Activated T-helper 2 cell treated with anti-CD3 and anti-CD28 coated beads, Interferon-gamma antibody, Interleukin-2, Interleukin-4, amounts not matched to agents 10 μg/mL and 5 μg/mL and 100 μg/mL, durations not matched to agents 14 hours and 24 hours and 36 hours (primary cell): ENCODE data around the gene UBE2L3. TPM values are rescaled to one million over a fixed set of nuclear protein-coding genes. Genes with fewer than 3 reads are reported as not detected.
"Not testable (repeated sequence)": the region's sequence is repeated elsewhere in the genome, so short reads cannot be mapped to it uniquely, and the experiment has no call there.

Experiments used
- DNase-seq: peaks from one replicate; pipeline ENCODE4 v3.0.0; 2021; ENCODE audit warnings: low spot score
- H3K27ac Mint-ChIP-seq: one replicate; pipeline ENCODE4 v1.8.0; 2021; ENCODE audit warnings: mixed read lengths
- H3K27me3 Mint-ChIP-seq: one replicate; pipeline ENCODE4 v1.8.0; 2021; ENCODE audit warnings: low read depth, mixed read lengths
- H3K36me3 Mint-ChIP-seq: one replicate; pipeline ENCODE4 v1.8.0; 2021; ENCODE audit warnings: low read depth, mixed read lengths
- H3K4me1 Mint-ChIP-seq: one replicate; pipeline ENCODE4 v1.8.0; 2021; ENCODE audit warnings: low read depth, mixed read lengths
- H3K4me3 Mint-ChIP-seq: one replicate; pipeline ENCODE4 v1.8.0; 2021; ENCODE audit warnings: low read depth, mild to moderate bottlenecking, moderate library complexity, mixed read lengths
- H3K9me3 Mint-ChIP-seq: one replicate; pipeline ENCODE4 v1.8.0; 2021; ENCODE audit warnings: mixed read lengths
- intact Hi-C: fragments of 100-400 bp; cut with micrococcal nuclease; formaldehyde crosslinking; loops from one replicate; pipeline ENCODE4 v1.15.1; 2023
- total RNA-seq: library from RNA; stranded (reverse); gene quantifications from 2 replicates; pipeline ENCODE4 v1.2.3, GENCODE V29; 2022

UBE2L3 gene
- total RNA-seq, 1 donor from 2014 or later: 65.5 TPM

DNA sequence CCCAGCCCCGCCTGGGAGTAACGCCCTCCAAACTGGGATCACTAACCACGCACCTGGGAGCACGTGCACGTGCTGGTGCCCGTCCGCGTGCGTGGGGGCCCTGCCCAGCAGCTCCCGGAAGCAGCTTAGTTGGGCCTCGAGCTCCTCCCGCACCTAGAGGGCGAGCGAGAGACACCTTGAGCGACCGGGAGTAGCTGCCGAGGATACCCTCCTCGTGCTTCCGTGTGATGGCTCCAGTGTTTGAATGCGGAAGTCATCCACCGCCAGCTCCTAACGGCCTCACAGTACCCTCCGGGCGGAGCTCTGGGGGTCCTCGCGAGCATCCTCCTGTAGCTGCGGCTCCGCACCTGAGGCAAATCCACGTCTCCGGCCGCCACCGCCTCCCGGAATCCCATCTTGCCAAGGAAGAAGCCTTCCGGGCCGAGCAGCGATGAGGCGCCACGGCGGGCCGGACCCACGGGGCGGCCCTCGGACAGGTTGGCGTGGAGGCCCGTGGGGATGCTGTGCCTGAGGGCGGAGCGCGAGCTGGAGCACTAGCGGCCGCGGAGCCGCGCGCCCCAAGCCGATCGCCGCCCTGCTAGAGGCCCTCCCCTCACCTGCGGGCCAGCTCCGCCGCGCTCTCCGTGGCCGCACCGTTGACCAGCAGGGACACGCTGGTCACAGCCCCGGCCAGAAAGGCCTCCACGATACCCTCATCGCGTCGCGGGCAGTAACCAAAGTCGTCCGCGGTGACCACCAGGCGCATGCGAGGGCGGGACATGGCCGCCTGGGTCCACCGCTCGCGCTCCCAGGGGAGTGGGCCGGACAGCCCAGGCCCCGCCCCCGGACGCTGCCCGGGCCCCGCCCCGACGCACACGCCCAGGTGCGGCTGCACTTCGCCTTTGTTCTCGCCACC is 62.0 kb downstream of the UBE2L3 start, which contains the start of gene YDJC:
Gene YDJC (minus strand): TSS at position 768 of the 895 bp plus-strand sequence. CDS start 8 bp downstream, at position 760.
- Mint-ChIP-seq H3K36me3 (peaks cover 29% of the 10 kb centered on the region), H3K27ac (peak within 1 kb of the TSS; percentile 90), H3K27me3 (no peaks in the 10 kb centered on the region), H3K4me1 (peaks cover 36% of the 10 kb centered on the region), H3K4me3 (peak within 1 kb of the TSS; percentile 89), H3K9me3 (no peaks in the 10 kb centered on the region)
- DNase-seq: peak; percentile 91
- intact Hi-C loops: loop anchor here (1.0 kb wide), 2 partner anchors 13 to 58 kb away; partner anchors contain the start of gene SDF2L1

GRCh38 chr22:21631025-21631424 is 63.5 kb downstream of the UBE2L3 start:
- intact Hi-C loops: no loop called here
- H3K27me3 Mint-ChIP-seq: no peaks in the 10 kb centered on the region
- peaks cover 24% of the 10 kb centered on the region for H3K36me3 Mint-ChIP-seq
- no peak for DNase-seq
- H3K4me1 Mint-ChIP-seq: peaks cover 30% of the 10 kb centered on the region
- peak overlapping the region; percentile 69 for H3K27ac Mint-ChIP-seq
- no peaks in the 10 kb centered on the region for H3K9me3 Mint-ChIP-seq
- H3K4me3 Mint-ChIP-seq: no peak overlapping the region

DNA sequence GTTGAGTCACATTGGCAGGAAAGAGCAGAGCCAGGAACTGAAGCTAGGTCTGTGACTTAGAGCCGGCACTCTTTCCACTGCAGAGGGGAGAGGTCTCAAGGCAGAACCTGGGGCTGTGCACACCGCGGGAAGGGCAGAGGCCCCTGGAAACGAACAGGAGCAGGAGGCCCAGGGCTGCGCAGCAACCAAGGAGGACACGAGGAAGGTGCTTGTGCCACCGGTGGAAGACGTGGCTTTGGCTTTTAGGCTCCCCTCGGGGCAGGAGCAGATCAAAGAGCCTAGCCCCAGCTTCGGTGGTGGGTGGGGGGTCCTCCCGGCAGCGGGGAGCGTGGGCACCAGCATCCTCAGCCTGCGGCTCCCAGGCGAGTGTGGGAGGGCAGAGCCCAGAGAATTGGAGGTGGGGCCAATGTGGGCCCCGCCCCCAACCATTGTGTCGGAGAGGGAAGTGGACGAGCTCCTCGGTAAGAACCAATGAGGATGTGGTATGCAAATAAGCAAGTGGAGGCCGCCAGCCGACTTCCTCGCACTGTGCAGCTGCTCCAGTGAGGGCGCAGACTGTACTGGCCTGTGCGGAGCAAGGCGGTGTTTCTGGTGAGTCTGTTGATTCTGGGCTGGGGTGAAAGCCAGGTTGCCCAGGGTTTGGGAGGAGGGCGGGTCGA is 64.9 kb downstream of the UBE2L3 start, which contains the start of gene CCDC116:
Gene CCDC116 (plus strand): TSS at position 524 of the 659 bp plus-strand sequence. CDS start 422 bp downstream, outside the sequence.
- Mint-ChIP-seq H3K4me1 (peaks cover 23% of the 10 kb centered on the region), H3K27me3 (no peaks in the 10 kb centered on the region), H3K9me3 (no peaks in the 10 kb centered on the region), H3K4me3 (no peak within 1 kb of the TSS), H3K27ac (no peak within 1 kb of the TSS), H3K36me3 (peaks cover 14% of the 10 kb centered on the region)
- intact Hi-C loops: no loop called here
- peak; percentile 63 for DNase-seq

DNA sequence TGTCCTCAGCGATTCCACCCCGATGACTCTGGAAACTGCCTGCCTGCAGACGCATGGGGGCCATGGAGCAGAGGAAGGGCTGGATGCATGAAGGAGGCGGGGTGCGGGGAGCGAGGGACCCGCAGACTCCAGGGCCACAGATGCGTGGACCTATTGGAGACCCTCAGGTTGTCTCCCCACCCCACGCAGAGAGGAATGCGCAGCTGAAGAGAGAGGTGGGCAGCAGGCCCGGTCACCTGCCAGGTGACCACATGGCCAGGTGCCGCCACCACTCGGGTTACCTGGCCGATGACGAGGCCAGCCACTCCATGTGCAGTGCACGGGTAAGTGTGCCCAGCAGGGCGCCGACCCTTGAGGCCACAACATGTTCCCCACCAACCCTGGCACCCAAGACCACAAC is 65.4 kb downstream of the UBE2L3 start:
- intact Hi-C loops: no loop called here
- H3K9me3 Mint-ChIP-seq: no peaks in the 10 kb centered on the region
- H3K27me3 Mint-ChIP-seq: no peaks in the 10 kb centered on the region

GRCh38 chr22:21633481-21633880 is 66.0 kb downstream of the UBE2L3 start:
- Mint-ChIP-seq H3K27me3 (no peaks in the 10 kb centered on the region), H3K27ac (no peak overlapping the region), H3K9me3 (no peaks in the 10 kb centered on the region), H3K4me3 (no peak overlapping the region), H3K4me1 (peaks cover 16% of the 10 kb centered on the region), H3K36me3 (peaks cover 3% of the 10 kb centered on the region)
- no peak for DNase-seq
- intact Hi-C loops: no loop called here

More for the DNA sequence above, 65.4 kb downstream of the UBE2L3 start:
- Mint-ChIP-seq H3K4me1 (peaks cover 20% of the 10 kb centered on the region), H3K36me3 (peaks cover 9% of the 10 kb centered on the region), H3K4me3 (no peak overlapping the region), H3K27ac (no peak overlapping the region)
- DNase-seq: no peak

GRCh38 chr22:21634081-21634480 is 66.6 kb downstream of the UBE2L3 start:
- Mint-ChIP-seq H3K27me3 (no peaks in the 10 kb centered on the region), H3K36me3 (peaks cover 2% of the 10 kb centered on the region), H3K4me3 (no peak overlapping the region), H3K9me3 (no peaks in the 10 kb centered on the region), H3K4me1 (peaks cover 15% of the 10 kb centered on the region), H3K27ac (no peak overlapping the region)
- no peak for DNase-seq
- intact Hi-C loops: no loop called here

GRCh38 chr22:21634844-21635243 is 67.3 kb downstream of the UBE2L3 start:
- no peaks in the 10 kb centered on the region for H3K27me3 Mint-ChIP-seq
- DNase-seq: no peak
- no peaks in the 10 kb centered on the region for H3K9me3 Mint-ChIP-seq
- no peaks in the 10 kb centered on the region for H3K36me3 Mint-ChIP-seq
- H3K4me1 Mint-ChIP-seq: peaks cover 14% of the 10 kb centered on the region
- no peak overlapping the region for H3K27ac Mint-ChIP-seq
- intact Hi-C loops: no loop called here
- no peak overlapping the region for H3K4me3 Mint-ChIP-seq

DNA sequence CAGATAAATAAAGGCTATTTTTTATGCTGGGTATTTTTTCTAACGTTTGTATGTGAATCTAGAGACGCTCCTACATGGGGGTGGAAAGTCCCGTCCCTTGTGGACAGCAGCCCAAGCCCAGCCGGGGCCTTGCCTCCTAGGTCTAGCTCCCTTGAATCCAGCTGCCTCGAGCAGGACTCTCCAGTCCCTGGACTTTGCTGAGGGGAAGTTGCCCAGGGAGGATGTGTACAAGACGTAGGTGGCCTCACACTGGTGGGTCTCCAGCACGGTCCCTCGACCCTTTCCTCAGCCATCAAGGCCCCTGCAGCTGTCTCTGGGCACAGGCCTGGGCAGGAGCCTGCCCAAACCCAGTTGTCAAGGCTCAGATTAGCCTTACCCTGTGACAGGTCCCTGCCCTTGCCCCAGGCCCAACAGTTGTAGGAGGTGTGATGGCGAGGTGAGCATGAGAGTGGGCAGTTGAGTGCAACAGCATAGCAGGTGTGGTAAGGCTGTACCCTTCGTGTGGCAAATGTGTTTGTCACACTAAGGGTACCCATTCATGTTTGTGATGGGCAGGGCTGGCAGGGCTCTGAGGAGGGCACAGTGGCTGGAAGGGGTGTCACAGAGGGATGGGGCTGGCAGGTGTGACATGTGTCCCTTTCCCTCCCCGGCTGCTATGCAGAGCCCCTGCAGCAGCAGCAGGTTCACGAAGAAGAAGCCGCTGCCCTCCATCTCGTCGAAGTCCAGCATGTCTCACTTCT is 68.4 kb downstream of the UBE2L3 start:
- Mint-ChIP-seq H3K27me3 (no peaks in the 10 kb centered on the region), H3K9me3 (no peaks in the 10 kb centered on the region), H3K27ac (no peak overlapping the region), H3K36me3 (no peaks in the 10 kb centered on the region), H3K4me3 (no peak overlapping the region), H3K4me1 (peaks cover 12% of the 10 kb centered on the region)
- DNase-seq: no peak
- intact Hi-C loops: no loop called here

DNA sequence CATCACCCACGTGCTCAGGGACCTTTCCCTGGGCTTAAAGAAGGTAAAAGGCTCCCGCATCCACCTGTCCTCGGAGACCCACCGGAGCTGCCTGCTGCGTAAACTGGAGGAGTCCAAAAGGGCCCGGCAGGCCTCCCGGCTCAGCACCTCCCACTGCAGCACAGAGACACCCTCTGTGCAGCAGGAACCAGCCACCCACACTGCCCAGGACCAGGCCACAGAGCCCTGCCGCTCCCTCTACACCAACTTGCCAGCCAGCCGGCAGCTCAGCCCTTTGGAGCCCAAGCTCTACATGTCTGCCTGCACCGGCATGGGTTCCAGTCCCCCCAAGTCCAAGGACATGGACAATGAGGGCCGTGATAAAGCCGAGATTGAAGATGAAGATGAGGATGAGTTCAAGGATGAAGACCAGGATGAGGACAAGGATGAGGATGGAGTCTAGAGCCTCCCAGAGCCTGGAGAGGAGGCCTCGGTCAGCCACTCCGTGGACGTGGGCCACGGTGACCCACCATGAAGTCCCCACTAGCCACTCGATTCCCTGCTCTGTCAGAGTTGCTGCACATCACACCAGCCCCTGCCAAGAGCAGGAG is 69.2 kb downstream of the UBE2L3 start:
- peaks cover 11% of the 10 kb centered on the region for H3K4me1 Mint-ChIP-seq
- no peak for DNase-seq
- H3K27me3 Mint-ChIP-seq: peaks cover 1% of the 10 kb centered on the region
- no peak overlapping the region for H3K4me3 Mint-ChIP-seq
- no peaks in the 10 kb centered on the region for H3K36me3 Mint-ChIP-seq
- no peaks in the 10 kb centered on the region for H3K9me3 Mint-ChIP-seq
- no peak overlapping the region for H3K27ac Mint-ChIP-seq
- intact Hi-C loops: no loop called here

DNA sequence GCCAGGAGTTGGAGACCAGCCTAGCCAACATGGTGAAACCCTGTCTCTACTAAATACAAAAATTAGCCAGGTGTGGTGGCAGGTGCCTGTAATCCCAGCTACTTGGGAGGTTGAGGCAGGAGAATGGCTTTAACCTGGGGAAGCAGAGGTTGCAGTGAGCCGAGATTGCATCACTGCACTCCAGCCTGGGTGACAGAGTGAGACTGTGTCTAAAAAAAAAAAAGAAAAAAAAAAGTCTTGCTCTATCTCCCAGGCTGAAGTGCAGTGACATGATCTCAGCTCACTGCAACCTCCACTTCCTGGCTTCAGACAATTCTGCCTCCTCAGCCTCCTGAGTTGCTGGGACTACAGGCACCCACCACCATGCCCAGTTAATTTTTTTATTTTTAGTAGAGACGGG is 69.9 kb downstream of the UBE2L3 start:
- H3K36me3 Mint-ChIP-seq, DNase-seq, H3K27ac Mint-ChIP-seq, intact Hi-C loops, H3K27me3 Mint-ChIP-seq, H3K9me3 Mint-ChIP-seq, H3K4me3 Mint-ChIP-seq: not testable (repeated sequence)
- peaks cover 12% of the 10 kb centered on the region for H3K4me1 Mint-ChIP-seq

- intact Hi-C loops: no loop called here
- H3K4me1 Mint-ChIP-seq: peaks cover 19% of the 10 kb centered on the region
- H3K36me3 Mint-ChIP-seq: peaks cover 13% of the 10 kb centered on the region
- no peak for DNase-seq
- H3K4me3 Mint-ChIP-seq: no peak overlapping the region
- H3K27me3 Mint-ChIP-seq: peaks cover 1% of the 10 kb centered on the region
- no peak overlapping the region for H3K27ac Mint-ChIP-seq
- H3K9me3 Mint-ChIP-seq: no peaks in the 10 kb centered on the region
These were observed 71.8 kb downstream of the UBE2L3 start for GRCh38 chr22:21639359-21639758.

DNA sequence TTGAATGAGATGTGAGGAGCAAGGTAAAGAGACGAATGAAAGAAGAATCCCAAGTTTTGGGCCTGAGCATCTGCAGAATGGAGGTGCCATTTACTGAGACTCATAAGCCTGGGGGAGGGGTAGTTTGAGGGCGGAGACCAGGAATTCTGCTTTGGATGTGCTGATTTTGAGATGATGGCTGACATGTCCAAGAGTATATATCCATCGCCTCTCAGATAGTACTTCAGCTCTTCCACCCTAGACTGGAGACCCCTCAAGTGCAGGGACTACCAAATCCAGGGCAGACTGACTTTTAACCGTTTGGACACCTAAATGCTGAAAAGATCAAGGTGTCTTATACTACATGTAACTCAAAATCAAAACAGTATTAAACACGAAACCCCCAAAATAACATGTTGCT is 73.3 kb downstream of the UBE2L3 start:
- peak overlapping the region; percentile 11 for H3K27ac Mint-ChIP-seq
- intact Hi-C loops: no loop called here
- H3K4me1 Mint-ChIP-seq: peaks cover 19% of the 10 kb centered on the region
- H3K4me3 Mint-ChIP-seq: peak overlapping the region; percentile 85
- no peak for DNase-seq
- no peaks in the 10 kb centered on the region for H3K9me3 Mint-ChIP-seq
- peaks cover 18% of the 10 kb centered on the region for H3K36me3 Mint-ChIP-seq
- H3K27me3 Mint-ChIP-seq: peaks cover 1% of the 10 kb centered on the region
